AG10803 (cell line): ENCODE measurements around the gene CTTN.

Experiments used
- DNase-seq: peaks from one replicate; pipeline ENCODE4 v3.0.0; 2010; ENCODE audit warnings: low read depth
- H3K4me3 ChIP-seq: 2 replicates; pipeline ENCODE4 v1.5.1; 2011; ENCODE audit warnings: mild to moderate bottlenecking, low read length, control low read depth
- TF ChIP-seq, protein P1 (sequence below): conservative IDR thresholded peaks from 2 replicates; pipeline ENCODE4 v1.5.1; 2011; ENCODE audit warnings: mild to moderate bottlenecking, low read length, control low read depth, inconsistent platforms

The CTTN gene

DNA sequence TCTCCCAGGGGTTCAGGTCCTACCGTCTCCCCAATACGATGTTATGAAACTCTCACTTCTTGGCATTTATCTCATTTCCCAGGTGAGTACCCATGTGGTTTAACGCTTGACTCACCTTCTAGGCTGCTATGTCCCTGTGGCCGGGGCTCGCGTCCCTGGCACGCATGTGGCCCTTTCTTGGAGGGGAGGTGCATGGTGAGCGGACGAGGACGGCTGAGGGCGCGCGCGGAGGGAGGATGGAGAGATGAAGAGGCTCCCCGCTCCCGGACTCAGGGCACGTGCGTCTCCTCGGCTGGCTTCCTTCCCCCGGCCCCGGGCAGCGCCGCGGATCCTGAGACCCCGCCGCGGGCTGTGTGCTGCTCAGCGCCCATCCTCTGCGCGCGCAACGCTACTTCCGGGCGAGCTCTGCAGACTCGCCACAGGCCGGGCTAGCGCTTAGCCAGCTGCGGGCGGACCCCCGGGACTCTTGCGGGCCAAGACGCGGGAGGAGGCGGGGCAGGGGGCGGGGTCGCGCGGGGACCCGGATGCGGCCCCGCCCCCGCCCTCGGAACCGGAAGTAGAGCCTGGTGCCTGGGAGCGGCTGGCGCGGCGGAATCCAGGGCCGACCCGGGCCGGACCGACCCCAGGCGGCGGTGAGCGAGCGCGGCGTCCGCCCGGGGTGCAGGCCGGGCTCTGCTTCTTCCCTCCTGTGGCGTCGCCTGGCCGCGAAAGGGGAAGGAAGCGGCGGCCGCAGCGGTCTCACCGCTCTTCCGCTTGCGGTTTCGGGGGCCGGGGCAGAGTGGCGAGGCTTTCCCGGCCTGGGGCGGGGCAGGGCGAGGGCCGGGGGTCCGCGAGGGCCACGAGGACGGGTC, at the start of gene CTTN:
Gene CTTN, plus strand, starts transcription at position 547 of the 851 bp plus-strand sequence. CDS start 8,769 bp downstream, outside the sequence.
- H3K4me3 ChIP-seq = peak within 1 kb of the TSS; percentile 83
- TF ChIP-seq, protein P1, sequence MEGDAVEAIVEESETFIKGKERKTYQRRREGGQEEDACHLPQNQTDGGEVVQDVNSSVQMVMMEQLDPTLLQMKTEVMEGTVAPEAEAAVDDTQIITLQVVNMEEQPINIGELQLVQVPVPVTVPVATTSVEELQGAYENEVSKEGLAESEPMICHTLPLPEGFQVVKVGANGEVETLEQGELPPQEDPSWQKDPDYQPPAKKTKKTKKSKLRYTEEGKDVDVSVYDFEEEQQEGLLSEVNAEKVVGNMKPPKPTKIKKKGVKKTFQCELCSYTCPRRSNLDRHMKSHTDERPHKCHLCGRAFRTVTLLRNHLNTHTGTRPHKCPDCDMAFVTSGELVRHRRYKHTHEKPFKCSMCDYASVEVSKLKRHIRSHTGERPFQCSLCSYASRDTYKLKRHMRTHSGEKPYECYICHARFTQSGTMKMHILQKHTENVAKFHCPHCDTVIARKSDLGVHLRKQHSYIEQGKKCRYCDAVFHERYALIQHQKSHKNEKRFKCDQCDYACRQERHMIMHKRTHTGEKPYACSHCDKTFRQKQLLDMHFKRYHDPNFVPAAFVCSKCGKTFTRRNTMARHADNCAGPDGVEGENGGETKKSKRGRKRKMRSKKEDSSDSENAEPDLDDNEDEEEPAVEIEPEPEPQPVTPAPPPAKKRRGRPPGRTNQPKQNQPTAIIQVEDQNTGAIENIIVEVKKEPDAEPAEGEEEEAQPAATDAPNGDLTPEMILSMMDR = no peak
- peak; percentile 81 for DNase-seq

- TF ChIP-seq, protein P1 = no peak
- no peak overlapping the region for H3K4me3 ChIP-seq
- DNase-seq = no peak
Measured at GRCh38 chr11:70348608-70349007, 49.7 kb upstream of the CTTN start.

GRCh38 chr11:70351646-70352045, 46.7 kb upstream of the CTTN start:
- TF ChIP-seq, protein P1 = no peak
- DNase-seq = no peak

GRCh38 chr11:70352100-70352499, 46.2 kb upstream of the CTTN start:
- TF ChIP-seq, protein P1 = no peak

More at GRCh38 chr11:70351646-70352045, 46.7 kb upstream of the CTTN start:
- no peak overlapping the region for H3K4me3 ChIP-seq

DNA sequence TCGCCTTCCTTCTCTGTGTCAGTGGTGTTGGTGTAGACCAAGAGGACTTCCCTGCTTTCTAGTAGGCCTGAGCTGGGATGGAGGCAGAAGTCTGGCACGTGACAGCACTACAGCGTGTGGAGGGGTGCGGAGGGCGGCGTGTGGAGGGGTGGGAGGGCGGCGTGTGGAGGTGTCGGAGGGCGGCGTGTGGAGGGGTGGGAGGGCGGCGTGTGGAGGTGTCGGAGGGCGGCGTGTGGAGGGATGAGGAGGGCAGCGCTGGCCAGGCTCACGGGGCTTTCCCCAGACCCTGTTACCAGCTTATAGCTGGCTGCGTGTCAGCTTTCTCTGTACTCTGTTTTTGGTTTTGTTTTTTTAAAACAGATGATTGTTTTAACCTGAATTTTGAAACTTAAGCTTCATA, 45.7 kb upstream of the CTTN start:
- TF ChIP-seq, protein P1 = no peak
- H3K4me3 ChIP-seq = no peak overlapping the region
- DNase-seq = no peak

More at GRCh38 chr11:70352100-70352499, 46.2 kb upstream of the CTTN start:
- H3K4me3 ChIP-seq = no peak overlapping the region
- DNase-seq = no peak

DNA sequence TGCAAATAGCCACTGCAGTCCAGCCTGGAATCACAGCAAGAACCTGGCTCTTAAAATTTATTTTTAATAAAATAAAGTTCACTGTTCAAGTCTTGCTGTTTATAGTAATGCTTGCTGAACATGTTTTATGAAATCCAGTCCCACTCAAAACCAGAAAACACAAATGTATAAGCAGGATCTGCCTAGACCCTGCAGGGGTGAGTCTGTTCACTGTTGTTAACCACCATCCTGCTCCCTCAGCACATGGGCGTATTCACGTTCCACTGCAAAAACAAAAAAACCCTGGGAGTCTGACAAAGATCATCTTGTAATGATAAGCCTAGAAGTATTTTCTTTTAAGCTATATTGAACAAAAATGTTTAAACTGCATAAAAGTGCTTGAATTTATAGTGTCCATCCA, 45.0 kb upstream of the CTTN start:
- H3K4me3 ChIP-seq = no peak overlapping the region
- TF ChIP-seq, protein P1 = no peak
- no peak for DNase-seq
